SU-DHL-6 (cell line): ENCODE measurements around the gene SPINK13.
"Not testable (repeated sequence)": the region's sequence is repeated elsewhere in the genome, so short reads cannot be mapped to it uniquely, and the experiment has no call there.

Experiments
- H2AFZ ChIP-seq: fragments of 200-600 bp; sonication (generic); 2 replicates; pipeline ENCODE4 v1.6.1; 2014; ENCODE audit warnings: low read depth, mild to moderate bottlenecking, moderate library complexity, mixed read lengths, antibody characterized with exemption, low read length; ENCODE audit not compliant: severe bottlenecking
- H3F3A ChIP-seq: fragments of 200-600 bp; shearing (Covaris generic); 2 replicates; pipeline ENCODE4 v1.6.0; 2016; ENCODE audit warnings: antibody characterized with exemption, mild to moderate bottlenecking; ENCODE audit not compliant: insufficient read depth
- H3K27ac ChIP-seq: fragments of 200-600 bp; sonication (generic); 2 replicates; pipeline ENCODE4 v1.5.1; 2016; ENCODE audit warnings: low read depth, mild to moderate bottlenecking, low read length, moderate library complexity, mixed read lengths
- H3K27me3 ChIP-seq: fragments of 200-600 bp; sonication (generic), shearing (Covaris generic); 2 replicates; pipeline ENCODE4 v1.6.0; 2014; ENCODE audit warnings: mild to moderate bottlenecking, low read length
- H3K36me3 ChIP-seq: fragments of 200-600 bp; sonication (generic); 2 replicates; pipeline ENCODE4 v1.6.1; 2014; ENCODE audit warnings: mild to moderate bottlenecking, low read length, mixed read lengths
- H3K4me2 ChIP-seq: fragments of 300-600, 200-600 bp; shearing (Covaris generic), sonication (generic); 2 replicates; pipeline ENCODE4 v1.6.0; 2014; ENCODE audit warnings: low read length, low read depth, mild to moderate bottlenecking; ENCODE audit not compliant: poor library complexity, severe bottlenecking
- H3K4me3 ChIP-seq: fragments of 200-600 bp; sonication (generic); 2 replicates; pipeline ENCODE4 v1.5.1; 2014; ENCODE audit warnings: antibody characterized with exemption, low read length, mild to moderate bottlenecking, mixed read lengths; ENCODE audit not compliant: insufficient read depth, poor library complexity, severe bottlenecking
- H3K79me2 ChIP-seq: fragments of 200-600 bp; sonication (generic); 2 replicates; pipeline ENCODE4 v1.6.1; 2014; ENCODE audit warnings: mild to moderate bottlenecking, low read length, moderate library complexity; ENCODE audit not compliant: insufficient read depth
- H3K9ac ChIP-seq: fragments of 200-600 bp; sonication (generic); 2 replicates; pipeline ENCODE4 v1.7.0; 2014; ENCODE audit warnings: mild to moderate bottlenecking, low read length
- H3K9me2 ChIP-seq: fragments of 200-600 bp; sonication (generic); replicated peaks from 2 replicates; pipeline ENCODE4 v1.6.1; 2014; ENCODE audit warnings: low read length; ENCODE audit not compliant: insufficient read depth
- H3K9me3 ChIP-seq: fragments of 200-600 bp; sonication (generic); 2 replicates; pipeline ENCODE4 v1.6.1; 2014; ENCODE audit warnings: low read length, mixed read lengths; ENCODE audit not compliant: insufficient read depth
- H4K20me1 ChIP-seq: fragments of 200-600 bp; sonication (generic); 2 replicates; pipeline ENCODE4 v1.6.1; 2014; ENCODE audit warnings: low read depth, mild to moderate bottlenecking, antibody characterized with exemption, low read length, moderate library complexity, mixed read lengths
- CTCF ChIP-seq: fragments of 200-600 bp; sonication (generic); IDR thresholded peaks from one replicate; pipeline ENCODE4 v1.5.1; 2017; ENCODE audit warnings: antibody characterized with exemption, mild to moderate bottlenecking, low read length, moderate library complexity; ENCODE audit not compliant: insufficient read depth, poor library complexity, severe bottlenecking
- EZH2phosphoT487 ChIP-seq: fragments of 200-600 bp; sonication (generic), shearing (Covaris generic); conservative IDR thresholded peaks from 2 replicates; pipeline ENCODE4 v1.6.1; 2018; ENCODE audit warnings: mild to moderate bottlenecking, antibody characterized with exemption, low read length, moderate library complexity, mixed read lengths

SPINK13 gene

GRCh38 chr5:148267962-148268361, 632 bp upstream of the SPINK13 start:
- no peak overlapping the region for H3K9ac ChIP-seq
- no peak overlapping the region for H3K4me3 ChIP-seq
- no peak for TF ChIP-seq EZH2phosphoT487
- no peak for TF ChIP-seq CTCF
- H3K27ac ChIP-seq = no peak overlapping the region
- H2AFZ ChIP-seq = no peak overlapping the region
- H3K36me3 ChIP-seq = no peaks in the 10 kb centered on the region
- no peaks in the 10 kb centered on the region for H3K79me2 ChIP-seq
- H4K20me1 ChIP-seq = no peaks in the 10 kb centered on the region
- no peaks in the 10 kb centered on the region for H3K9me2 ChIP-seq
- no peaks in the 10 kb centered on the region for H3K9me3 ChIP-seq
- H3K27me3 ChIP-seq = no peaks in the 10 kb centered on the region
- no peaks in the 10 kb centered on the region for H3F3A ChIP-seq
- H3K4me2 ChIP-seq = no peak overlapping the region

GRCh38 chr5:148275129-148275528, 6.5 kb downstream of the SPINK13 start:
- H3K4me2 ChIP-seq, H3K27ac ChIP-seq, H3K9ac ChIP-seq, H3K4me3 ChIP-seq, H4K20me1 ChIP-seq, H3K27me3 ChIP-seq, H3K79me2 ChIP-seq, H2AFZ ChIP-seq, H3K9me2 ChIP-seq, H3K9me3 ChIP-seq, H3F3A ChIP-seq, H3K36me3 ChIP-seq: not testable (repeated sequence)

GRCh38 chr5:148280893-148281292, 12.3 kb downstream of the SPINK13 start:
- H3K36me3 ChIP-seq, H3K4me2 ChIP-seq, H3F3A ChIP-seq, H4K20me1 ChIP-seq, H3K9ac ChIP-seq, H3K9me3 ChIP-seq, H3K27me3 ChIP-seq, H2AFZ ChIP-seq, H3K27ac ChIP-seq, H3K9me2 ChIP-seq, H3K79me2 ChIP-seq, H3K4me3 ChIP-seq: not testable (repeated sequence)

- not testable (repeated sequence) for H3K9ac ChIP-seq, H3K4me2 ChIP-seq, H3K27ac ChIP-seq, H3K9me3 ChIP-seq, H3K27me3 ChIP-seq, H2AFZ ChIP-seq, H3K36me3 ChIP-seq, H3F3A ChIP-seq, H3K79me2 ChIP-seq, H4K20me1 ChIP-seq, H3K9me2 ChIP-seq, H3K4me3 ChIP-seq
Observed at GRCh38 chr5:148281336-148281735, 12.7 kb downstream of the SPINK13 start.

- no peak overlapping the region for H2AFZ ChIP-seq
- H3K36me3 ChIP-seq = no peaks in the 10 kb centered on the region
- 0 out of 2 replicates have a peak, but pooled peaks cover 3% of the 10 kb centered on the region for H4K20me1 ChIP-seq
- H3K4me2 ChIP-seq = no peak overlapping the region
- no peak overlapping the region for H3K27ac ChIP-seq
- no peak overlapping the region for H3K9ac ChIP-seq
- TF ChIP-seq CTCF (no peak), EZH2phosphoT487 (no peak)
- no peak overlapping the region for H3K4me3 ChIP-seq
- no peaks in the 10 kb centered on the region for H3F3A ChIP-seq
- no peaks in the 10 kb centered on the region for H3K9me3 ChIP-seq
- no peaks in the 10 kb centered on the region for H3K27me3 ChIP-seq
- H3K9me2 ChIP-seq = no peaks in the 10 kb centered on the region
- no peaks in the 10 kb centered on the region for H3K79me2 ChIP-seq
Observed at GRCh38 chr5:148290271-148291195, 21.9 kb downstream of the SPINK13 start.
